ENCODE measurements around the gene RPRD1B. TPM values are rescaled to one million over a fixed set of nuclear protein-coding genes. Genes with fewer than 3 reads are reported as not detected.

Gene RPRD1B
- total and polyA plus RNA-seq, 2 of the 13 experiments (the other 11 are each of a cell fraction or from before 2014, with no cell fraction given) = 31.1 to 41.5 TPM

GRCh38 chr20:38109591-38110524 is 76.3 kb downstream of the RPRD1B start (continued):
- TF ChIP-seq HMG20A (CRISPR knock-in tag; IDR thresholded peaks at IDR 0.05; ENCODE audit: borderline replicate concordance) (peak; percentile 78), ZNF782 (CRISPR knock-in tag; IDR thresholded peaks at IDR 0.05; ENCODE audit: borderline replicate concordance) (0 out of 2 replicates have a peak, but pooled peaks have one; percentile 49), ATF7 (IDR thresholded peaks at IDR 0.05) (no peak), ATF7 (CRISPR knock-in tag; IDR thresholded peaks at IDR 0.05) (0 out of 2 replicates have a peak, but pooled peaks have one; percentile 28), ZNF644 (CRISPR knock-in tag; IDR thresholded peaks at IDR 0.05; ENCODE audit: low read depth) (peak; percentile 61), ATF3 (CRISPR knock-in tag; IDR thresholded peaks at IDR 0.05) (peak; percentile 97), HNF1B (CRISPR knock-in tag; IDR thresholded peaks at IDR 0.05) (0 out of 2 replicates have a peak, but pooled peaks have one; percentile 36), KDM1A (CRISPR knock-in tag; IDR thresholded peaks at IDR 0.05) (peak; percentile 63; the same call in 1 of the 2 replicates), BHLHE40 (IDR thresholded peaks at IDR 0.05; ENCODE audit: low read length) (0 out of 2 replicates have a peak, but pooled peaks have one; percentile 8), ZNF629 (CRISPR knock-in tag; conservative IDR thresholded peaks at IDR 0.05) (no peak), ZNF3 (CRISPR knock-in tag; IDR thresholded peaks at IDR 0.05) (0 out of 2 replicates have a peak, but pooled peaks have one; percentile 28), MEIS1 (CRISPR knock-in tag; IDR thresholded peaks at IDR 0.05; ENCODE audit: borderline replicate concordance) (peak; percentile 81; the same call in 1 of the 2 replicates), SKI (IDR thresholded peaks at IDR 0.05; ENCODE audit: partially characterized antibody) (peak; percentile 55), MYNN (CRISPR knock-in tag; IDR thresholded peaks at IDR 0.05; ENCODE audit: low read depth) (0 out of 2 replicates have a peak, but pooled peaks have one; percentile 14)
- TF ChIP-seq, protein P1, sequence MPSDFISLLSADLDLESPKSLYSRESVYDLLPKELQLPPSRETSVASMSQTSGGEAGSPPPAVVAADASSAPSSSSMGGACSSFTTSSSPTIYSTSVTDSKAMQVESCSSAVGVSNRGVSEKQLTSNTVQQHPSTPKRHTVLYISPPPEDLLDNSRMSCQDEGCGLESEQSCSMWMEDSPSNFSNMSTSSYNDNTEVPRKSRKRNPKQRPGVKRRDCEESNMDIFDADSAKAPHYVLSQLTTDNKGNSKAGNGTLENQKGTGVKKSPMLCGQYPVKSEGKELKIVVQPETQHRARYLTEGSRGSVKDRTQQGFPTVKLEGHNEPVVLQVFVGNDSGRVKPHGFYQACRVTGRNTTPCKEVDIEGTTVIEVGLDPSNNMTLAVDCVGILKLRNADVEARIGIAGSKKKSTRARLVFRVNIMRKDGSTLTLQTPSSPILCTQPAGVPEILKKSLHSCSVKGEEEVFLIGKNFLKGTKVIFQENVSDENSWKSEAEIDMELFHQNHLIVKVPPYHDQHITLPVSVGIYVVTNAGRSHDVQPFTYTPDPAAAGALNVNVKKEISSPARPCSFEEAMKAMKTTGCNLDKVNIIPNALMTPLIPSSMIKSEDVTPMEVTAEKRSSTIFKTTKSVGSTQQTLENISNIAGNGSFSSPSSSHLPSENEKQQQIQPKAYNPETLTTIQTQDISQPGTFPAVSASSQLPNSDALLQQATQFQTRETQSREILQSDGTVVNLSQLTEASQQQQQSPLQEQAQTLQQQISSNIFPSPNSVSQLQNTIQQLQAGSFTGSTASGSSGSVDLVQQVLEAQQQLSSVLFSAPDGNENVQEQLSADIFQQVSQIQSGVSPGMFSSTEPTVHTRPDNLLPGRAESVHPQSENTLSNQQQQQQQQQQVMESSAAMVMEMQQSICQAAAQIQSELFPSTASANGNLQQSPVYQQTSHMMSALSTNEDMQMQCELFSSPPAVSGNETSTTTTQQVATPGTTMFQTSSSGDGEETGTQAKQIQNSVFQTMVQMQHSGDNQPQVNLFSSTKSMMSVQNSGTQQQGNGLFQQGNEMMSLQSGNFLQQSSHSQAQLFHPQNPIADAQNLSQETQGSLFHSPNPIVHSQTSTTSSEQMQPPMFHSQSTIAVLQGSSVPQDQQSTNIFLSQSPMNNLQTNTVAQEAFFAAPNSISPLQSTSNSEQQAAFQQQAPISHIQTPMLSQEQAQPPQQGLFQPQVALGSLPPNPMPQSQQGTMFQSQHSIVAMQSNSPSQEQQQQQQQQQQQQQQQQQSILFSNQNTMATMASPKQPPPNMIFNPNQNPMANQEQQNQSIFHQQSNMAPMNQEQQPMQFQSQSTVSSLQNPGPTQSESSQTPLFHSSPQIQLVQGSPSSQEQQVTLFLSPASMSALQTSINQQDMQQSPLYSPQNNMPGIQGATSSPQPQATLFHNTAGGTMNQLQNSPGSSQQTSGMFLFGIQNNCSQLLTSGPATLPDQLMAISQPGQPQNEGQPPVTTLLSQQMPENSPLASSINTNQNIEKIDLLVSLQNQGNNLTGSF (CRISPR knock-in tag; IDR thresholded peaks at IDR 0.05) = no peak
- TF ChIP-seq, protein P2, sequence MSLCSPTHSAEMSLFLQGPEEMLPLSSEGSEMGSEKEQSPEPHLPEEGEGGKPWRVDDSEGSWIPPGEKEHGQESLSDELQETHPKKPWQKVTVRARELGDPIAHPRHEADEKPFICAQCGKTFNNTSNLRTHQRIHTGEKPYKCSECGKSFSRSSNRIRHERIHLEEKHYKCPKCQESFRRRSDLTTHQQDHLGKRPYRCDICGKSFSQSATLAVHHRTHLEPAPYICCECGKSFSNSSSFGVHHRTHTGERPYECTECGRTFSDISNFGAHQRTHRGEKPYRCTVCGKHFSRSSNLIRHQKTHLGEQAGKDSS (CRISPR knock-in tag; IDR thresholded peaks at IDR 0.05; ENCODE audit: borderline replicate concordance, low read depth) = 0 out of 2 replicates have a peak, but pooled peaks have one; percentile 69
- TF ChIP-seq, protein P3, sequence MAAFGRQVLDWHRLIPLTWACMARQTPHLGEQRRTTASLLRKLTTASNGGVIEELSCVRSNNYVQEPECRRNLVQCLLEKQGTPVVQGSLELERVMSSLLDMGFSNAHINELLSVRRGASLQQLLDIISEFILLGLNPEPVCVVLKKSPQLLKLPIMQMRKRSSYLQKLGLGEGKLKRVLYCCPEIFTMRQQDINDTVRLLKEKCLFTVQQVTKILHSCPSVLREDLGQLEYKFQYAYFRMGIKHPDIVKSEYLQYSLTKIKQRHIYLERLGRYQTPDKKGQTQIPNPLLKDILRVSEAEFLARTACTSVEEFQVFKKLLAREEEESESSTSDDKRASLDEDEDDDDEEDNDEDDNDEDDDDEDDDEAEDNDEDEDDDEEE (CRISPR knock-in tag; IDR thresholded peaks at IDR 0.05) = no peak
- TF ChIP-seq, protein P4, sequence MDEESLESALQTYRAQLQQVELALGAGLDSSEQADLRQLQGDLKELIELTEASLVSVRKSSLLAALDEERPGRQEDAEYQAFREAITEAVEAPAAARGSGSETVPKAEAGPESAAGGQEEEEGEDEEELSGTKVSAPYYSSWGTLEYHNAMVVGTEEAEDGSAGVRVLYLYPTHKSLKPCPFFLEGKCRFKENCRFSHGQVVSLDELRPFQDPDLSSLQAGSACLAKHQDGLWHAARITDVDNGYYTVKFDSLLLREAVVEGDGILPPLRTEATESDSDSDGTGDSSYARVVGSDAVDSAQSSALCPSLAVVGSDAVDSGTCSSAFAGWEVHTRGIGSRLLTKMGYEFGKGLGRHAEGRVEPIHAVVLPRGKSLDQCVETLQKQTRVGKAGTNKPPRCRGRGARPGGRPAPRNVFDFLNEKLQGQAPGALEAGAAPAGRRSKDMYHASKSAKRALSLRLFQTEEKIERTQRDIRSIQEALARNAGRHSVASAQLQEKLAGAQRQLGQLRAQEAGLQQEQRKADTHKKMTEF (CRISPR knock-in tag; IDR thresholded peaks at IDR 0.05) = peak; percentile 71; the same call in 1 of the 2 replicates
